Kidney (tissue), 14 donors: ENCODE data around the gene BCKDK. TPM values are rescaled to one million over a fixed set of nuclear protein-coding genes. Genes with fewer than 3 reads are reported as not detected.
"Not testable (repeated sequence)": the region's sequence is repeated elsewhere in the genome, so short reads cannot be mapped to it uniquely, and the experiment has no call there.

ENCODE experiments used
- DNase-seq, 5 donors: peaks; one replicate each; pipeline ENCODE4 v3.0.0-alpha.2; 2013 to 2020
- FAIRE-seq: peaks from 2 replicates; lab custom pipeline; 2012; peaks lifted over from hg19 to GRCh38; lab: Jason Lieb, UNC
- H3K27ac ChIP-seq, 2 donors: one replicate each; pipeline ENCODE4 v1.7.0; 2013; ENCODE audit warnings: low read depth in 2 of 2, low read length in 2 of 2, inconsistent platforms in 1 of 2
- H3K27me3 ChIP-seq: one replicate; pipeline ENCODE4 v1.7.1; 2013; ENCODE audit warnings: low read length, inconsistent platforms; ENCODE audit not compliant: control insufficient read depth, insufficient read depth
- H3K36me3 ChIP-seq, 3 donors: one replicate each; pipeline versions ENCODE4 v1.7.0 to v1.7.1; 2013; ENCODE audit warnings: low read length in 3 of 3, control low read depth in 1 of 3, inconsistent platforms in 1 of 3; ENCODE audit not compliant: insufficient read depth in 3 of 3, control insufficient read depth in 2 of 3
- H3K4me1 ChIP-seq, 3 donors: one replicate each; pipeline versions ENCODE4 v1.7.0 to v1.7.1; 2013; ENCODE audit warnings: low read length in 3 of 3, inconsistent platforms in 1 of 3, low read depth in 1 of 3; ENCODE audit not compliant: control insufficient read depth in 2 of 3, insufficient read depth in 2 of 3
- H3K4me3 ChIP-seq, 3 donors: one replicate each; pipeline versions ENCODE4 v1.7.0 to v1.8.1; 2013; ENCODE audit warnings: low read length in 3 of 3, control low read depth in 1 of 3, inconsistent platforms in 1 of 3
- H3K9ac ChIP-seq, 3 donors: one replicate each; pipeline versions ENCODE4 v1.7.0 to v1.7.1; 2013; ENCODE audit warnings: low read length in 3 of 3, control low read depth in 1 of 3, inconsistent platforms in 1 of 3
- H3K9me3 ChIP-seq, 3 donors: one replicate each; pipeline versions ENCODE4 v1.7.0 to v1.7.1; 2013; ENCODE audit warnings: low read length in 3 of 3, control low read depth in 1 of 3, inconsistent platforms in 1 of 3; ENCODE audit not compliant: control insufficient read depth in 2 of 3, insufficient read depth in 1 of 3
- intact Hi-C: fragments of 100-400 bp; cut with DNase I; formaldehyde crosslinking; loops from one replicate; pipeline ENCODE4 v1.11.1; 2022
- polyA plus RNA-seq: library from polyadenylated mRNA; stranded (reverse); fragments of 350-450 nt; fragmentation: Illumina TruSeq; extraction: RNeasy Lipid Tissue Mini Kit (QIAGEN cat#74804); gene quantifications from one replicate; pipeline ENCODE4 v1.2.3, GENCODE V29; 2014; ENCODE audit warnings: low read depth, low replicate concordance; ENCODE audit not compliant: insufficient read depth
- total RNA-seq: library from RNA; stranded (reverse); fragmentation: NEBNext Ultra II Directional; extraction: Animal tissue kit (Norgen Biotek cat#: 25700); gene quantifications from one replicate; pipeline ENCODE4 v1.2.1, GENCODE V29; 2021
- TF ChIP-seq, protein P1 (sequence below): IDR thresholded peaks from 3 replicates; pipeline ENCODE4 v1.5.1; 2012; ENCODE audit warnings: mild to moderate bottlenecking, moderate library complexity, borderline replicate concordance; ENCODE audit not compliant: insufficient read depth; ENCODE audit errors: extremely low read depth
- donor health status: control.
- donor health status: control.
- donor health status: control.
- donor health status: control.
- donor health status: control.
- donor health status: DM: yes; HTN: yes; CAD: no.
- donor health status: Normal renal cell carcinoma (clear cell type).

Gene BCKDK
- total and polyA plus RNA-seq, 2 donors from 2014 or later, result 47.6 to 70.6 TPM

- DNase-seq (peak; percentile 95 to 98 (median 96)), FAIRE-seq (peak; percentile 13)
- H3K9me3 ChIP-seq, result no peaks in the 10 kb centered on the region
- peaks cover 0 to 10% (median 0%) of the 10 kb centered on the region in 3 donors for H3K4me1 ChIP-seq
- H3K9ac ChIP-seq, result peak within 1 kb of the TSS; percentile 58 to 75 (median 63)
- no peaks in the 10 kb centered on the region for H3K27me3 ChIP-seq
- intact Hi-C loops, result no loop called here
- peak within 1 kb of the TSS; percentile 59 to 93 (median 82) for H3K4me3 ChIP-seq
- TF ChIP-seq, protein P1, sequence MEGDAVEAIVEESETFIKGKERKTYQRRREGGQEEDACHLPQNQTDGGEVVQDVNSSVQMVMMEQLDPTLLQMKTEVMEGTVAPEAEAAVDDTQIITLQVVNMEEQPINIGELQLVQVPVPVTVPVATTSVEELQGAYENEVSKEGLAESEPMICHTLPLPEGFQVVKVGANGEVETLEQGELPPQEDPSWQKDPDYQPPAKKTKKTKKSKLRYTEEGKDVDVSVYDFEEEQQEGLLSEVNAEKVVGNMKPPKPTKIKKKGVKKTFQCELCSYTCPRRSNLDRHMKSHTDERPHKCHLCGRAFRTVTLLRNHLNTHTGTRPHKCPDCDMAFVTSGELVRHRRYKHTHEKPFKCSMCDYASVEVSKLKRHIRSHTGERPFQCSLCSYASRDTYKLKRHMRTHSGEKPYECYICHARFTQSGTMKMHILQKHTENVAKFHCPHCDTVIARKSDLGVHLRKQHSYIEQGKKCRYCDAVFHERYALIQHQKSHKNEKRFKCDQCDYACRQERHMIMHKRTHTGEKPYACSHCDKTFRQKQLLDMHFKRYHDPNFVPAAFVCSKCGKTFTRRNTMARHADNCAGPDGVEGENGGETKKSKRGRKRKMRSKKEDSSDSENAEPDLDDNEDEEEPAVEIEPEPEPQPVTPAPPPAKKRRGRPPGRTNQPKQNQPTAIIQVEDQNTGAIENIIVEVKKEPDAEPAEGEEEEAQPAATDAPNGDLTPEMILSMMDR, result no peak
- peaks cover 0 to 11% (median 4%) of the 10 kb centered on the region in 3 donors for H3K36me3 ChIP-seq
- peak within 1 kb of the TSS; percentile 82 to 90 for H3K27ac ChIP-seq
Measured at GRCh38 chr16:31094424-31095120, 13.6 kb upstream of the BCKDK start, which contains the start of gene VKORC1. TSS of gene VKORC1 (minus strand) at chr16:31094797. CDS start at chr16:31094729, 68 bp downstream.

DNA sequence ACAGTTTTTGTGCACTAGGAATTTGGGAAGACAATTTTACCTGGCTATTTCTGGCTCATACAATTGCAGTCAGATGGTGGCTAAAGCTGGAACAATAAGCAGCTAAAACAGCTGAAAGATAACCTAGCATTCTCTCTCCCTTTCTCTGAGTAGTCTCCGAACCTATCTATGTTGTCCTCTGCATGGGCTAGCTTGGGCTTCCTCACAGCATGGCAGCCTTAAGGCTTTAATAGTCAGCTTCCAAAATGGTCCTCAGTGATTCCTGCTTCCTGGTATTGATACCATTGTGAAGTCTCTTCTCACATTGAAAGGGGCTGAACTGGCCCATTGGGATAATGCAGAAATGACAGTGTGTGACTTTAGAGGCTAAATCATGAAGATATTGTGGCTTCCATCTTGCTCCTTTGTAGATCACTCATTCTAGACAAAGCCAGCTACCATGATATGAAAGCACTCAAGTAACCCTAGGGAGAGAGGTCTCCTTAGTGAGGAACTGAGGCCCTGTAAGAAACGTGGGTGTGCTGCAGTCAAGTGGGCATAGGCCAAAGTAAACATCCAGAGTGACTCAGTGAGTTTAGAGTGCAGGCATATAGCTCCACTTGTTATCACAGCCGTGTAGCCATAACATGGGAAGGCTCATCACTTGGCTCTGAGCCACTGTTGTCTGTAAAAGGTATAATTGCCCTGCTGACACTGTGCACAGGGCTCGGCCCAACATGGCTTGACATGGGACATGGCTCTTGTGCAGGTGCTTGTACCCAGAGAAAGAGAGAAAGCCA lies 8.1 kb upstream of the BCKDK start:
- Histone ChIP-seq H3K4me3 (no peak overlapping the region), H3K4me1 (peaks cover 0 to 4% (median 0%) of the 10 kb centered on the region in 3 donors), H3K36me3 (no peaks in the 10 kb centered on the region), H3K9ac (no peak overlapping the region), H3K27me3 (no peaks in the 10 kb centered on the region), H3K27ac (no peak overlapping the region), H3K9me3 (no peaks in the 10 kb centered on the region)
- intact Hi-C loops, result no loop called here
- DNase-seq, result no peak
- TF ChIP-seq, protein P1, result no peak
- no peak for FAIRE-seq

- FAIRE-seq, intact Hi-C loops: not testable (repeated sequence)
Measured at GRCh38 chr16:31100876-31101641, 7.1 kb upstream of the BCKDK start.

More at GRCh38 chr16:31100876-31101641, 7.1 kb upstream of the BCKDK start:
- not testable (repeated sequence) for H3K36me3 ChIP-seq, H3K4me3 ChIP-seq, H3K27me3 ChIP-seq, H3K4me1 ChIP-seq, H3K9me3 ChIP-seq, H3K27ac ChIP-seq, H3K9ac ChIP-seq
- peak in 2 of 5 donors; percentile 32 to 54 for DNase-seq
